ENCODE data around the gene RBM43. TPM values are rescaled to one million over a fixed set of nuclear protein-coding genes. Genes with fewer than 3 reads are reported as not detected.

Gene RBM43
- total RNA-seq, 2 experiments from 2014 or later: 0.25 to 0.91 TPM

GRCh38 chr2:151204756-151205155 lies 56.9 kb downstream of the RBM43 start:
- POLR2A ChIA-PET: interaction anchor here (0.7 kb wide), 1 partner anchor 1051 kb away, joined by 3 read pairs; no protein-coding TSS in a partner anchor
- Histone ChIP-seq H4K20me1 (ENCODE audit: insufficient read depth, low read length) (no peaks in the 10 kb centered on the region), H3K79me2 (ENCODE audit: insufficient read depth, low read depth, low read length) (no peaks in the 10 kb centered on the region), H3K4me3 (ENCODE audit: low read depth, low read length, poor library complexity, severe bottlenecking) (no peak overlapping the region), H3K4me1 (ENCODE audit: insufficient read depth, low read length, poor library complexity, severe bottlenecking) (no peaks in the 10 kb centered on the region), H3K9me2 (ENCODE audit: insufficient read depth, low read length) (no peaks in the 10 kb centered on the region; the same call in 1 of the 2 replicates), H3K9me3 (ENCODE audit: low read length) (no peaks in the 10 kb centered on the region), H3K36me3 (ENCODE audit: insufficient read depth, low read length) (no peaks in the 10 kb centered on the region), H3K4me2 (ENCODE audit: low read length) (no peak overlapping the region), H2AFZ (ENCODE audit: low read length) (no peak overlapping the region), H3K27ac (ENCODE audit: low read depth, low read length, poor library complexity, severe bottlenecking) (no peak overlapping the region)
- no peak for DNase-seq (ENCODE audit: low spot score)
- CTCF ChIA-PET (ENCODE audit: unreplicated experiment): no interaction called here
- BruUV-seq (replicated peaks): no TSS peak
- TF ChIP-seq EZH2phosphoT487 (IDR thresholded peaks at IDR 0.05; ENCODE audit: borderline replicate concordance, low read depth, low read length): no peak
- no peak for TF ChIP-seq CTCF (conservative IDR thresholded peaks at IDR 0.05; ENCODE audit: low read length)
- intact Hi-C loops (cut with micrococcal nuclease; ENCODE audit: unreplicated experiment): no loop called here

- no peaks in the 10 kb centered on the region for H3K9me2 ChIP-seq (ENCODE audit: insufficient read depth, low read length)
Observed at GRCh38 chr2:151200844-151201243, 60.8 kb downstream of the RBM43 start.

More at GRCh38 chr2:151200844-151201243, 60.8 kb downstream of the RBM43 start:
- ChIA-PET POLR2A (interaction anchor here (0.7 kb wide), 1 partner anchor 57 kb away, joined by 4 read pairs; no protein-coding TSS in a partner anchor), CTCF (ENCODE audit: unreplicated experiment) (interaction anchor here (0.6 kb wide), 1 partner anchor 13 kb away, joined by 3 read pairs; no protein-coding TSS in a partner anchor)
- no peak for TF ChIP-seq EZH2phosphoT487 (IDR thresholded peaks at IDR 0.05; ENCODE audit: borderline replicate concordance, low read depth, low read length)
- TF ChIP-seq CTCF (conservative IDR thresholded peaks at IDR 0.05; ENCODE audit: low read length): no peak
- Histone ChIP-seq H3K4me2 (ENCODE audit: low read length) (no peak overlapping the region), H3K36me3 (ENCODE audit: insufficient read depth, low read length) (no peaks in the 10 kb centered on the region), H3K4me1 (ENCODE audit: insufficient read depth, low read length, poor library complexity, severe bottlenecking) (no peaks in the 10 kb centered on the region), H3K27ac (ENCODE audit: low read depth, low read length, poor library complexity, severe bottlenecking) (no peak overlapping the region), H4K20me1 (ENCODE audit: insufficient read depth, low read length) (no peaks in the 10 kb centered on the region), H3K79me2 (ENCODE audit: insufficient read depth, low read depth, low read length) (no peaks in the 10 kb centered on the region), H3K4me3 (ENCODE audit: low read depth, low read length, poor library complexity, severe bottlenecking) (no peak overlapping the region), H3K9me3 (ENCODE audit: low read length) (no peaks in the 10 kb centered on the region), H2AFZ (ENCODE audit: low read length) (no peak overlapping the region)
- BruUV-seq (replicated peaks): no TSS peak
- intact Hi-C loops (cut with micrococcal nuclease; ENCODE audit: unreplicated experiment): no loop called here
- DNase-seq (ENCODE audit: low spot score): no peak
